ENCODE data around the gene ARPIN. TPM values are rescaled to one million over a fixed set of nuclear protein-coding genes. Genes with fewer than 3 reads are reported as not detected.

Gene ARPIN
- total RNA-seq, 1 donor from 2014 or later: 9.0 TPM

DNA sequence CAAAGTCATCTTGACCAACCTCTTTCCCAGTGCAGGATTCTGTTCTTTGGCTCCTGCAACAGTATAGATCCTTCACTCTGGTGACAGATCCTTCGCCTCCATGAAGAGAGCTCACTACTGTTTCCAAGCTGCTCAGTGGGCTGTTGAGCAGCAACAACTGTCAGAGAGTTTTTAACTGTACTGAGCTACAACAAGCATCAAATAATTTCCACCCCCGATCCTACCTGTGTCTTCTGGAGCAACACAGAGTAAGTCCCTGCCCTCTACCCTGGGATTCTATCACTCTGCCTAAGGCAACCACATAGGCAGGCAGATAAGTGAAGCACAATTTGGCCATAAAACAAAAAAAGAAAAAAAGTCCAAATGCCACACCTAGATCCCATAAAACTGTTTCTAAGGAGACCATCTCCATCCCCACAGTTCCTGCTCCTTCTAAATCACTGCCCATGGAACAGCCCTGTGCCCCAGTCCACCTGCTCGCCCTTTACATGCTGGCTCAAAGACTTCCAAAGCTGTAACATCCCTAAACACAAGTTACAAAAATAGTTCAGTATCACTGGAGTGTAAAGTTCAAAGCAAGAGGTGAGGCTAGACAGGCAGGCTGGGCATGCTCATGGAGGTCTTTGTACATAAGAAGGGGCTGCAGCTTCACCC lies 60.3 kb downstream of the ARPIN start:
- TF ChIP-seq, protein P1, sequence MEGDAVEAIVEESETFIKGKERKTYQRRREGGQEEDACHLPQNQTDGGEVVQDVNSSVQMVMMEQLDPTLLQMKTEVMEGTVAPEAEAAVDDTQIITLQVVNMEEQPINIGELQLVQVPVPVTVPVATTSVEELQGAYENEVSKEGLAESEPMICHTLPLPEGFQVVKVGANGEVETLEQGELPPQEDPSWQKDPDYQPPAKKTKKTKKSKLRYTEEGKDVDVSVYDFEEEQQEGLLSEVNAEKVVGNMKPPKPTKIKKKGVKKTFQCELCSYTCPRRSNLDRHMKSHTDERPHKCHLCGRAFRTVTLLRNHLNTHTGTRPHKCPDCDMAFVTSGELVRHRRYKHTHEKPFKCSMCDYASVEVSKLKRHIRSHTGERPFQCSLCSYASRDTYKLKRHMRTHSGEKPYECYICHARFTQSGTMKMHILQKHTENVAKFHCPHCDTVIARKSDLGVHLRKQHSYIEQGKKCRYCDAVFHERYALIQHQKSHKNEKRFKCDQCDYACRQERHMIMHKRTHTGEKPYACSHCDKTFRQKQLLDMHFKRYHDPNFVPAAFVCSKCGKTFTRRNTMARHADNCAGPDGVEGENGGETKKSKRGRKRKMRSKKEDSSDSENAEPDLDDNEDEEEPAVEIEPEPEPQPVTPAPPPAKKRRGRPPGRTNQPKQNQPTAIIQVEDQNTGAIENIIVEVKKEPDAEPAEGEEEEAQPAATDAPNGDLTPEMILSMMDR (IDR thresholded peaks at IDR 0.05; ENCODE audit: partially characterized antibody, unreplicated experiment): no peak
- H3K27ac Mint-ChIP-seq (ENCODE audit: unreplicated experiment): no peak overlapping the region

DNA sequence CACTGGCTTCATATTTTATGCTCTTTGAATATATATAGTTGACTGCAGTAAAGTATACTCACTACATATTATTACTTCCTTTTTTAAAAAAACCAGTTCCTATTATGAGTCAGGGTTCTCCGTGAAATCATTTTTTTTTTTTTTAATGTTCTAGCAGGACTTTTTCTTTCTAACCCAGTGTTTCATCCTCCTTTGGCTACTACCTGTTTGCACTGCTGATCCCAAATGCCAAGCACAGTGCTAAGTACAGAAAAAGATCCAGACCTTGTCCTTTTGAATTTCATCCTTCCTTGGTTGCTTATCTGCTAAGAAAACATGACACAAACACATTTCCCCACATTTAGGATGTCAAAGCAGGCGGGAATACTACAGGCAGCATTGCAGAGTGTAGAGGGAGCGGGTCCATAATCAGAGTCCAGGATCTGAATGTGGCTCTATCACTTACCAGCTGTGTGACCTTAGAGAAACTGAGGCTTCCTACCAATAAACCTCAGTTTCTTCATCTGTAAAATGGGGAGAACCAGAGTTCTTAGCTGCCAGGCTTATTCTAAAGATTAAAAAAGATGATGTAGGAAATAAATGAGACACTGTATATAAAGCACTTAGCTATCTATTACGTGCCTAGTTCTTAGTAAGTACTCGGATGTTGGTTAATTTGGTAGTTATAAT lies 60.9 kb downstream of the ARPIN start:
- no peaks in the 10 kb centered on the region for H3K4me1 Mint-ChIP-seq (ENCODE audit: low read depth, unreplicated experiment)
- no peak for DNase-seq
- H3K27ac Mint-ChIP-seq (ENCODE audit: unreplicated experiment): no peak overlapping the region
- H3K27me3 Mint-ChIP-seq (ENCODE audit: unreplicated experiment): peaks cover 5% of the 10 kb centered on the region
- peaks cover 8% of the 10 kb centered on the region for H3K9me3 Mint-ChIP-seq (ENCODE audit: unreplicated experiment)
- peaks cover 16% of the 10 kb centered on the region for H3K36me3 Mint-ChIP-seq (ENCODE audit: unreplicated experiment)
- TF ChIP-seq, protein P1 (IDR thresholded peaks at IDR 0.05; ENCODE audit: partially characterized antibody, unreplicated experiment): no peak
- no peak overlapping the region for H3K4me3 Mint-ChIP-seq (ENCODE audit: unreplicated experiment)

More for the DNA sequence above, 60.3 kb downstream of the ARPIN start:
- Mint-ChIP-seq H3K4me3 (ENCODE audit: unreplicated experiment) (no peak overlapping the region), H3K9me3 (ENCODE audit: unreplicated experiment) (peaks cover 8% of the 10 kb centered on the region), H3K36me3 (ENCODE audit: unreplicated experiment) (peaks cover 16% of the 10 kb centered on the region), H3K4me1 (ENCODE audit: low read depth, unreplicated experiment) (no peaks in the 10 kb centered on the region), H3K27me3 (ENCODE audit: unreplicated experiment) (peaks cover 5% of the 10 kb centered on the region)
- no peak for DNase-seq

DNA sequence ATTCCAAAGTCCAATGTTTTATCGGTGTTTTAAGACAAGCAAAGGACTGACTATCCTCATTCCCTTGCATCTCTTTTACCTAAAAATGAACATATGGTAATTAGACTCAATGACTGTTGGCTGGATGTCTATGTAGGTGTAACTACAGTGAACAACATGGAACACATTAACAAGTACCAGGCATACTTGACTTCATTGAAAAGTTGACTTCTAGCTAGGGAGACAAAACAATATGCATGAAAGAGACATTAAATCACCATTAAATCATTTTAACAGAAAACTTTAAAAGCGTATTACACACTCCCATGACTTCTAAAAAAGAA lies 63.8 kb downstream of the ARPIN start:
- peaks cover 7% of the 10 kb centered on the region for H3K9me3 Mint-ChIP-seq (ENCODE audit: unreplicated experiment)
- H3K4me1 Mint-ChIP-seq (ENCODE audit: low read depth, unreplicated experiment): no peaks in the 10 kb centered on the region
- TF ChIP-seq, protein P1 (IDR thresholded peaks at IDR 0.05; ENCODE audit: partially characterized antibody, unreplicated experiment): no peak
- peaks cover 5% of the 10 kb centered on the region for H3K27me3 Mint-ChIP-seq (ENCODE audit: unreplicated experiment)
- no peak overlapping the region for H3K27ac Mint-ChIP-seq (ENCODE audit: unreplicated experiment)
- H3K4me3 Mint-ChIP-seq (ENCODE audit: unreplicated experiment): no peak overlapping the region
- H3K36me3 Mint-ChIP-seq (ENCODE audit: unreplicated experiment): peaks cover 16% of the 10 kb centered on the region
- no peak for DNase-seq

DNA sequence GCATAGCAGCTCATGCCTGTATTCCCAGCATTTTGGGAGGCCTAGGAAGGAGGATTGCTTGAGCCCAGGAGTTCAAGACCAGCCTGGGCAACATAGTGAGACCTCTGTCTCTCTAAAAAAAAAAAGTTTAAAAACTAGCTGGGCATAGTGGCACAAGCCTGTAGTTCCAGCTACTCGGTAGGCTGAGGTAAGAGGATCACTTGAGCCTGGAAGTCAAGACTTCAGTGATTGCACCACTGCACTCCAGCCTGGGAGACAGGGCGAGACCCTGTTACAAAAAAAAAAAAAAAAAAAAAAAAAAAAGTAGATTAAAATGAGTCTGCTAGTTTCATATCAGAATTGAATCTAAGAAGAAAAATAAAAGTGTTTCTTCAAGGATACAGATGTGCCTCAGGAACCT lies 65.7 kb downstream of the ARPIN start:
- Mint-ChIP-seq H3K9me3 (ENCODE audit: unreplicated experiment) (no peaks in the 10 kb centered on the region), H3K27me3 (ENCODE audit: unreplicated experiment) (peaks cover 2% of the 10 kb centered on the region), H3K36me3 (ENCODE audit: unreplicated experiment) (peaks cover 2% of the 10 kb centered on the region), H3K4me3 (ENCODE audit: unreplicated experiment) (no peak overlapping the region), H3K4me1 (ENCODE audit: low read depth, unreplicated experiment) (no peaks in the 10 kb centered on the region), H3K27ac (ENCODE audit: unreplicated experiment) (no peak overlapping the region)
- no peak for DNase-seq
- TF ChIP-seq, protein P1 (IDR thresholded peaks at IDR 0.05; ENCODE audit: partially characterized antibody, unreplicated experiment): no peak

DNA sequence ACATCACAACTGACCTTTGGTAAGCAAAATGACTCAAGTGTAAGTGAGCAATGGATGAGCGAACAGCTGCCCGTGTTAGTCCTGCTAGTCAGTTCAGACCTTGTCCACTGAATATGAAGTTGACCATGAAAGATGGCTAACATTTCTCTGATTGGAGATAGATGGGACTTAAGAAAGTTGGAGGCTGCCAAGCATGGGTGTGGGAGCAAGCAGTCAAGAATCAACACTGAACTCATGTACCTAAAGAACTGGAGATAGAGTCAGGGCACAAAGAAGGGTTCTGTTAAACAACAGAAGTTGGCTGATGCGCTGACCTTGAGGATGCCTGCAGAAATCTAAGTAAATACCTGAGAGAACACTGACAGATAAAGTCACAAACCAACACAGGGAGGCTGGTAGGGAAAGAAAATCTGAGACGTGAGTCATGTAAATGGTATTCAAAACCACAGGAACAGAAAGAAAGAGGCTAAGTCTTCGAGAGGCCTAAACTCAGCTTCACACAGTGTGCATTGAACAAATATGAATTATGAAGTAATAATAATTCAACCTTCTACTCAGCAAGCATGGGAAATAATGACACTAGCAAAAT lies 67.4 kb downstream of the ARPIN start:
- DNase-seq: no peak
- Mint-ChIP-seq H3K9me3 (ENCODE audit: unreplicated experiment) (no peaks in the 10 kb centered on the region), H3K27me3 (ENCODE audit: unreplicated experiment) (peaks cover 2% of the 10 kb centered on the region), H3K4me3 (ENCODE audit: unreplicated experiment) (no peak overlapping the region), H3K4me1 (ENCODE audit: low read depth, unreplicated experiment) (no peaks in the 10 kb centered on the region), H3K36me3 (ENCODE audit: unreplicated experiment) (no peaks in the 10 kb centered on the region), H3K27ac (ENCODE audit: unreplicated experiment) (no peak overlapping the region)
- TF ChIP-seq, protein P1 (IDR thresholded peaks at IDR 0.05; ENCODE audit: partially characterized antibody, unreplicated experiment): no peak

Measured in glutamatergic neuron (in vitro differentiated cells).